Measurements from ENCODE around the gene DEDD2. TPM values are rescaled to one million over a fixed set of nuclear protein-coding genes. Genes with fewer than 3 reads are reported as not detected.

DEDD2 gene
- total RNA-seq, 6 donors from 2014 or later, result 38.6 to 154 (median 51.2) TPM

DNA sequence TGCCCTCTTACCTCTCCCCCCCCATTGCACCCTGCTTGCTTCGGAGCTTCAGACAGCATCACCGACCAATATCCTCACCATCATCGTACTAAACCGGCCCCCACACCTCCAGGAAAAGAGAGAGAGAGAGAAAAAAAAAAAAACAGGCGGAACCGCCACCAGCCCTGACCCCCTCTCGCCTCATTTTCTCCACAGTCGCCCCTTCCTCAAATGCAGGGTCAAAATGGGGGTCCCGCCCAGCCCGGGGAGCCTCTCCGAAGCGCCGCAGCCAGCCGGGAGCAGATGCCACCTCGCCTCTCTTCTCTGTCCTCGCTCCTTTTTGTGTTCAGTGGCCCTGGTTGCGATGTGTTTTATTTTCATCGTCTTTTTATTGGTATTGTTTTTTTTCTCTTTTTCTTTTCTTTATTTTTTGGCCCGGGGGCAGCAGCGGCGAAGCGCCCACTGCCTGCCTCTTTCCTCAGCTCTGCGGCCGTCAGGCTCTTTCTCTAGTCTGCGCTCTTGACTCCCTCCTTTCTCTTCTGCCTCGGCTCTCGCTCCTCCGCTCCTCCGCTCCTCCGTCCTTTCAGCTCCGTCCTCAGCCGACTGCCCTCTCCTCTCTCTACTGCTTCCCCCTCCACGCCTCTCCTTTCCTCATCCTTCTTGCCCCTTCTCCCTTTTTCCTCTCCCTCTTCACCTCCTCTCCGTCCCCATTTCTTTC lies 41.4 kb downstream of the DEDD2 start:
- Histone ChIP-seq H3K27ac (no peak overlapping the region), H3K27me3 (peaks cover 0 to 46% (median 27%) of the 10 kb centered on the region in 4 donors), H3K9me3 (no peaks in the 10 kb centered on the region), H3K4me1 (peaks cover 12 to 21% (median 18%) of the 10 kb centered on the region in 4 donors), H3K4me3 (peak overlapping the region in 3 of 4 donors; percentile 40 to 52 (median 51)), H3K36me3 (no peaks in the 10 kb centered on the region)
- peak in 1 of 2 donors; percentile 55 for DNase-seq
- peak in 1 of 2 donors; percentile 50 for ATAC-seq (ENCODE audit: low FRiP score in 2 of 2)
- WGBS, 2 donors, result 2 to 3% methylated on average over 34 of the region's 34 CpGs
- TF ChIP-seq EP300 (IDR thresholded peaks at IDR 0.05), result no peak
- no peak for TF ChIP-seq POLR2A (IDR thresholded peaks at IDR 0.05)

- Histone ChIP-seq H3K9me3 (no peaks in the 10 kb centered on the region), H3K27me3 (peaks cover 0 to 46% (median 26%) of the 10 kb centered on the region in 4 donors), H3K4me3 (no peak overlapping the region), H3K27ac (no peak overlapping the region), H3K4me1 (peaks cover 12 to 21% (median 18%) of the 10 kb centered on the region in 4 donors), H3K36me3 (no peaks in the 10 kb centered on the region)
- ATAC-seq (ENCODE audit: low FRiP score in 2 of 2), result no peak
- no peak for TF ChIP-seq POLR2AphosphoS5 (IDR thresholded peaks at IDR 0.05)
- no peak for TF ChIP-seq POLR2A (IDR thresholded peaks at IDR 0.05)
- TF ChIP-seq EP300 (IDR thresholded peaks at IDR 0.05), result no peak
- TF ChIP-seq, protein P1, sequence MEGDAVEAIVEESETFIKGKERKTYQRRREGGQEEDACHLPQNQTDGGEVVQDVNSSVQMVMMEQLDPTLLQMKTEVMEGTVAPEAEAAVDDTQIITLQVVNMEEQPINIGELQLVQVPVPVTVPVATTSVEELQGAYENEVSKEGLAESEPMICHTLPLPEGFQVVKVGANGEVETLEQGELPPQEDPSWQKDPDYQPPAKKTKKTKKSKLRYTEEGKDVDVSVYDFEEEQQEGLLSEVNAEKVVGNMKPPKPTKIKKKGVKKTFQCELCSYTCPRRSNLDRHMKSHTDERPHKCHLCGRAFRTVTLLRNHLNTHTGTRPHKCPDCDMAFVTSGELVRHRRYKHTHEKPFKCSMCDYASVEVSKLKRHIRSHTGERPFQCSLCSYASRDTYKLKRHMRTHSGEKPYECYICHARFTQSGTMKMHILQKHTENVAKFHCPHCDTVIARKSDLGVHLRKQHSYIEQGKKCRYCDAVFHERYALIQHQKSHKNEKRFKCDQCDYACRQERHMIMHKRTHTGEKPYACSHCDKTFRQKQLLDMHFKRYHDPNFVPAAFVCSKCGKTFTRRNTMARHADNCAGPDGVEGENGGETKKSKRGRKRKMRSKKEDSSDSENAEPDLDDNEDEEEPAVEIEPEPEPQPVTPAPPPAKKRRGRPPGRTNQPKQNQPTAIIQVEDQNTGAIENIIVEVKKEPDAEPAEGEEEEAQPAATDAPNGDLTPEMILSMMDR (IDR thresholded peaks at IDR 0.05), result no peak
- 36 to 44% methylated on average over 6 of the region's 6 CpGs for WGBS, 2 donors
- no peak for DNase-seq
Observed at GRCh38 chr19:42174958-42175734, 42.3 kb downstream of the DEDD2 start.

GRCh38 chr19:42174188-42174587 lies 43.3 kb downstream of the DEDD2 start:
- WGBS, 2 donors, result 76 to 88% methylated on average over 9 to 11 of the region's 11 CpGs
- DNase-seq (no peak), ATAC-seq (ENCODE audit: low FRiP score in 2 of 2) (no peak)
- Histone ChIP-seq H3K27me3 (peaks cover 0 to 40% (median 18%) of the 10 kb centered on the region in 4 donors), H3K27ac (no peak overlapping the region), H3K36me3 (no peaks in the 10 kb centered on the region), H3K4me3 (no peak overlapping the region), H3K4me1 (peaks cover 12 to 21% (median 18%) of the 10 kb centered on the region in 4 donors), H3K9me3 (no peaks in the 10 kb centered on the region)
- TF ChIP-seq EP300 (IDR thresholded peaks at IDR 0.05) (no peak), POLR2AphosphoS5 (IDR thresholded peaks at IDR 0.05) (no peak), POLR2A (IDR thresholded peaks at IDR 0.05) (no peak)
- TF ChIP-seq, protein P1 (IDR thresholded peaks at IDR 0.05), result no peak

GRCh38 chr19:42173695-42174094 lies 43.8 kb downstream of the DEDD2 start:
- no peak overlapping the region for H3K4me3 ChIP-seq
- ATAC-seq (ENCODE audit: low FRiP score in 2 of 2) (no peak), DNase-seq (no peak)
- peaks cover 0 to 35% (median 16%) of the 10 kb centered on the region in 4 donors for H3K27me3 ChIP-seq
- no peak overlapping the region for H3K27ac ChIP-seq
- no peak for TF ChIP-seq POLR2AphosphoS5 (IDR thresholded peaks at IDR 0.05)
- TF ChIP-seq EP300 (IDR thresholded peaks at IDR 0.05), result no peak
- TF ChIP-seq POLR2A (IDR thresholded peaks at IDR 0.05), result no peak
- TF ChIP-seq, protein P1 (IDR thresholded peaks at IDR 0.05), result no peak
- no peaks in the 10 kb centered on the region for H3K36me3 ChIP-seq
- 64 to 74% methylated on average over 5 of the region's 5 CpGs for WGBS, 2 donors
- H3K4me1 ChIP-seq, result peaks cover 12 to 21% (median 18%) of the 10 kb centered on the region in 4 donors
- no peaks in the 10 kb centered on the region for H3K9me3 ChIP-seq

DNA sequence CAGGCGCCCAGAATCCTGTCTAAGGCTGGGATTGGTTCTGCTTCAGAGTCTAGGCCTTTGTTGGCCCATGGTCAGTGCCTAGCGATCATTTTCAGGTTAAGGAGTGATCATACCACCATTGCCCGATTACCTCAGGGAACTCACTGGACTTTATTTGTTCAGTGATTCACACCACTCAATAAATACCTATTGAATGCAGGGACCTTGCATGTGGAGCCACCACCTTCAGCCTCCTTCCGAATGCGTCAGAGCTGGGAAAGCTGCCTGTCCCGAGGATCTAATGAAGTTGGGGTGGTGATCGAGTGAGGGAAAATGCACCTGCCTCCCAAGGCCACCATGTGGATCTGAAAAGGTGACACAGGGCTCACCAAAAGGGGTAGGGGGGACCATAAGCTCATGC lies 45.2 kb downstream of the DEDD2 start:
- Histone ChIP-seq H3K4me1 (peaks cover 11 to 19% (median 18%) of the 10 kb centered on the region in 4 donors), H3K9me3 (no peaks in the 10 kb centered on the region), H3K36me3 (no peaks in the 10 kb centered on the region), H3K4me3 (no peak overlapping the region), H3K27ac (no peak overlapping the region), H3K27me3 (peaks cover 0 to 28% (median 11%) of the 10 kb centered on the region in 4 donors)
- ATAC-seq (ENCODE audit: low FRiP score in 2 of 2) (no peak), DNase-seq (no peak)
- 90% methylated on average over 7 of the region's 7 CpGs for WGBS, 2 donors
- TF ChIP-seq POLR2AphosphoS5 (IDR thresholded peaks at IDR 0.05), result no peak
- TF ChIP-seq POLR2A (IDR thresholded peaks at IDR 0.05), result no peak
- TF ChIP-seq EP300 (IDR thresholded peaks at IDR 0.05), result no peak
- TF ChIP-seq, protein P1 (IDR thresholded peaks at IDR 0.05), result no peak

Data from upper lobe of left lung (tissue), 6 donors.